GM23338 (cell line): ENCODE measurements around the gene TXNL4A. TPM values are rescaled to one million over a fixed set of nuclear protein-coding genes. Genes with fewer than 3 reads are reported as not detected.

ENCODE experiments used
- ATAC-seq: fragments of 200-7000 bp; cut with Tn5 transposase; 3 replicates; pipeline ENCODE4 v1.9.1; 2020
- DNase-seq: peaks from one replicate; pipeline ENCODE4 v3.0.0-alpha.2; 2015; ENCODE audit warnings: low spot score
- H2AFZ ChIP-seq: fragments of 200-600 bp; sonication (generic); 2 replicates; pipeline ENCODE4 v1.8.0; 2016; ENCODE audit warnings: antibody characterized with exemption, mild to moderate bottlenecking, moderate library complexity
- H3F3A ChIP-seq: fragments of 200-600 bp; sonication (generic); replicated peaks from 2 replicates; pipeline ENCODE4 v1.8.0; 2017; ENCODE audit warnings: antibody characterized with exemption, mixed run types, low read depth
- H3K27ac ChIP-seq: fragments of 200-600 bp; sonication (generic); 2 replicates; pipeline ENCODE4 v1.6.1; 2016; ENCODE audit warnings: low read depth
- H3K27me3 ChIP-seq: fragments of 200-600 bp; sonication (generic); 2 replicates; pipeline ENCODE4 v1.8.0; 2016; ENCODE audit warnings: mild to moderate bottlenecking, mixed run types, moderate library complexity; ENCODE audit not compliant: insufficient read depth
- H3K36me3 ChIP-seq: fragments of 200-600 bp; sonication (generic); 2 replicates; pipeline ENCODE4 v1.8.0; 2016; ENCODE audit warnings: mild to moderate bottlenecking; ENCODE audit not compliant: insufficient read depth
- H3K4me1 ChIP-seq: fragments of 200-600 bp; sonication (generic); 2 replicates; pipeline ENCODE4 v1.8.0; 2016; ENCODE audit warnings: mild to moderate bottlenecking, moderate library complexity; ENCODE audit not compliant: insufficient read depth
- H3K4me2 ChIP-seq: fragments of 200-600 bp; sonication (generic); 2 replicates; pipeline ENCODE4 v1.7.1; 2017; ENCODE audit warnings: mixed run types
- H3K4me3 ChIP-seq: fragments of 200-600 bp; sonication (generic); 2 replicates; pipeline ENCODE4 v1.6.1; 2016; ENCODE audit warnings: mixed run types
- H3K79me2 ChIP-seq: fragments of 200-600 bp; sonication (generic); replicated peaks from 2 replicates; pipeline ENCODE4 v1.8.0; 2017; ENCODE audit warnings: mild to moderate bottlenecking; ENCODE audit not compliant: insufficient read depth
- H3K9me2 ChIP-seq: fragments of 200-600 bp; sonication (generic); 2 replicates; pipeline ENCODE4 v1.8.0; 2017; ENCODE audit not compliant: insufficient read depth
- H4K20me1 ChIP-seq: fragments of 200-600 bp; sonication (generic); replicated peaks from 2 replicates; pipeline ENCODE4 v1.8.0; 2017; ENCODE audit warnings: mild to moderate bottlenecking; ENCODE audit not compliant: insufficient read depth
- H3K27ac Mint-ChIP-seq: 2 replicates; pipeline ENCODE4 v1.8.0; 2020; ENCODE audit warnings: inconsistent platforms, mild to moderate bottlenecking, moderate library complexity, mixed read lengths
- H3K27me3 Mint-ChIP-seq: 3 replicates; pipeline ENCODE4 v1.8.0; 2022; ENCODE audit warnings: low read depth, mild to moderate bottlenecking, moderate library complexity, mixed read lengths, inconsistent platforms; ENCODE audit not compliant: insufficient read depth, poor library complexity
- H3K36me3 Mint-ChIP-seq: 3 replicates; pipeline ENCODE4 v1.8.0; 2021; ENCODE audit warnings: low read depth, mild to moderate bottlenecking, inconsistent platforms, moderate library complexity, mixed read lengths
- H3K4me1 Mint-ChIP-seq: 3 replicates; pipeline ENCODE4 v1.8.0; 2020; ENCODE audit warnings: mild to moderate bottlenecking, inconsistent platforms, mixed read lengths
- H3K4me3 Mint-ChIP-seq: 3 replicates; pipeline ENCODE4 v1.8.0; 2021; ENCODE audit warnings: moderate library complexity, mild to moderate bottlenecking, inconsistent platforms, mixed read lengths
- H3K9me3 Mint-ChIP-seq: 3 replicates; pipeline ENCODE4 v1.8.0; 2020; ENCODE audit warnings: moderate library complexity, mild to moderate bottlenecking, inconsistent platforms, mixed read lengths
- CREB1 ChIP-seq: fragments of 250-450 bp; sonication (Bioruptor Pico); IDR thresholded peaks from 2 replicates; pipeline ENCODE4 v1.5.0; 2020; ENCODE audit warnings: low read depth, mild to moderate bottlenecking, moderate library complexity
- ETS1 ChIP-seq: IDR thresholded peaks from 2 replicates; pipeline ENCODE4 v1.6.1; 2016; ENCODE audit warnings: antibody characterized with exemption
- EZH2 ChIP-seq: fragments of 200-600 bp; sonication (generic); IDR thresholded peaks from one replicate; pipeline ENCODE4 v1.8.0; 2017; ENCODE audit warnings: antibody characterized with exemption, mild to moderate bottlenecking, low read depth; ENCODE audit not compliant: unreplicated experiment
- EZH2phosphoT487 ChIP-seq: fragments of 200-600 bp; sonication (generic); IDR thresholded peaks from one replicate; pipeline ENCODE4 v1.8.1; 2018; ENCODE audit warnings: antibody characterized with exemption; ENCODE audit not compliant: unreplicated experiment
- JUNB ChIP-seq: IDR thresholded peaks from one replicate; pipeline ENCODE4 v1.6.1; 2016; ENCODE audit warnings: antibody characterized with exemption; ENCODE audit not compliant: unreplicated experiment
- NANOG ChIP-seq: IDR thresholded peaks from 2 replicates; pipeline ENCODE4 v1.6.1; 2016; ENCODE audit warnings: antibody characterized with exemption, borderline replicate concordance
- POLR2AphosphoS5 ChIP-seq: IDR thresholded peaks from 2 replicates; pipeline ENCODE4 v1.6.1; 2016; ENCODE audit warnings: antibody characterized with exemption, low read depth
- REST ChIP-seq: IDR thresholded peaks from one replicate; pipeline ENCODE4 v1.6.1; 2018; ENCODE audit warnings: antibody characterized with exemption; ENCODE audit not compliant: unreplicated experiment
- STAT1 ChIP-seq: IDR thresholded peaks from one replicate; pipeline ENCODE4 v1.6.1; 2016; ENCODE audit warnings: antibody characterized with exemption; ENCODE audit not compliant: unreplicated experiment
- ZNF114 ChIP-seq: fragments of 250-450 bp; sonication (Bioruptor Pico); IDR thresholded peaks from 2 replicates; pipeline ENCODE4 v1.5.0; 2020; ENCODE audit warnings: mild to moderate bottlenecking, moderate library complexity
- ZNF331 ChIP-seq: fragments of 250-450 bp; sonication (Bioruptor Pico); IDR thresholded peaks from 2 replicates; pipeline ENCODE4 v1.5.0; 2020; ENCODE audit warnings: low read depth, mild to moderate bottlenecking, moderate library complexity
- polyA plus RNA-seq: library from polyadenylated mRNA; unstranded; fragments of >200 nt; fragmentation: Nextera tagmentation; extraction: Ambion mirVana; gene quantifications from 2 replicates; pipeline ENCODE4 v1.2.1, GENCODE V29; 2016
- total RNA-seq: library from RNA; depleted of rRNA; stranded (reverse); fragments of >200 nt; shearing (Covaris generic); gene quantifications from 2 replicates; pipeline ENCODE4 v1.2.3, GENCODE V29; 2014
- TF ChIP-seq, protein P1 (sequence below), 2 experiments: fragments of 200-600 bp in 1 of 2; sonication (generic) in 1 of 2; conservative IDR thresholded peaks; 2 replicates each; pipeline versions ENCODE4 v1.5.1 to v1.6.1; 2016 to 2017; ENCODE audit warnings: antibody characterized with exemption in 2 of 2, low read depth in 2 of 2, mild to moderate bottlenecking in 2 of 2, moderate library complexity in 1 of 2
- TF ChIP-seq, protein P2 (sequence below): fragments of 250-450 bp; sonication (Bioruptor Pico); IDR thresholded peaks from 2 replicates; pipeline ENCODE4 v1.5.0; 2020; ENCODE audit warnings: mild to moderate bottlenecking, moderate library complexity

Gene TXNL4A
- total and polyA plus RNA-seq, 2 experiments from 2014 or later: 51.0 to 271 TPM

DNA sequence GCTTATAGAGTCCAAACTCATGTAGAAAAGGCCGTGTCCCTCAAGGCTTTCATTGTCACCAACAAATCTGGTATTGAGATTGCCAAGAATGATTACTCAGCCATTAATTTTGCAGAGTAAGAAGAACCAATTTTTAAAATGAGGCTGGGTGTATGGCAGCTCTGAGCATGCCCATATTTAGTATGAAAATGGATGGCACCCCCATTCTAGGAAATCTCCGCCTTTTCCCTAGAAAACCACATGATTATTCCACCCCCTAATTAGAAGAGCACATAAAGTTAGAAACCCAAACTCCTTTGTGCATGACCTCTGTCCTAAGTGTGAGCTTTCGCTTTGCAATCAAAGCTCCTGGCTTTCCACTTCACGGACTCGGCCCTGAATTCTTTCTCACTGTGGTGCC is 14.1 kb upstream of the TXNL4A start:
- H3K27me3 Mint-ChIP-seq: no peaks in the 10 kb centered on the region
- peaks cover 5% of the 10 kb centered on the region; the same call in 1 of the 2 replicates for H3K4me1 ChIP-seq
- peaks cover 8% of the 10 kb centered on the region for H3K4me1 Mint-ChIP-seq

More for the DNA sequence above, 14.1 kb upstream of the TXNL4A start:
- no peaks in the 10 kb centered on the region for H3K9me2 ChIP-seq
- H4K20me1 ChIP-seq: no peaks in the 10 kb centered on the region
- Mint-ChIP-seq H3K36me3 (peaks cover 24% of the 10 kb centered on the region), H3K27ac (no peak overlapping the region), H3K9me3 (peaks cover 53% of the 10 kb centered on the region), H3K4me3 (no peak overlapping the region)
- no peak overlapping the region for H3K27ac ChIP-seq
- no peak for TF ChIP-seq ETS1
- TF ChIP-seq REST: no peak
- no peak for TF ChIP-seq CREB1 (CRISPR knock-in tag)
- TF ChIP-seq, protein P1, sequence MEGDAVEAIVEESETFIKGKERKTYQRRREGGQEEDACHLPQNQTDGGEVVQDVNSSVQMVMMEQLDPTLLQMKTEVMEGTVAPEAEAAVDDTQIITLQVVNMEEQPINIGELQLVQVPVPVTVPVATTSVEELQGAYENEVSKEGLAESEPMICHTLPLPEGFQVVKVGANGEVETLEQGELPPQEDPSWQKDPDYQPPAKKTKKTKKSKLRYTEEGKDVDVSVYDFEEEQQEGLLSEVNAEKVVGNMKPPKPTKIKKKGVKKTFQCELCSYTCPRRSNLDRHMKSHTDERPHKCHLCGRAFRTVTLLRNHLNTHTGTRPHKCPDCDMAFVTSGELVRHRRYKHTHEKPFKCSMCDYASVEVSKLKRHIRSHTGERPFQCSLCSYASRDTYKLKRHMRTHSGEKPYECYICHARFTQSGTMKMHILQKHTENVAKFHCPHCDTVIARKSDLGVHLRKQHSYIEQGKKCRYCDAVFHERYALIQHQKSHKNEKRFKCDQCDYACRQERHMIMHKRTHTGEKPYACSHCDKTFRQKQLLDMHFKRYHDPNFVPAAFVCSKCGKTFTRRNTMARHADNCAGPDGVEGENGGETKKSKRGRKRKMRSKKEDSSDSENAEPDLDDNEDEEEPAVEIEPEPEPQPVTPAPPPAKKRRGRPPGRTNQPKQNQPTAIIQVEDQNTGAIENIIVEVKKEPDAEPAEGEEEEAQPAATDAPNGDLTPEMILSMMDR (conservative IDR thresholded peaks at IDR 0.05; ENCODE audit: low read depth in 2 of 2): no peak
- no peak for TF ChIP-seq POLR2AphosphoS5
- no peak for TF ChIP-seq STAT1
- TF ChIP-seq, protein P2, sequence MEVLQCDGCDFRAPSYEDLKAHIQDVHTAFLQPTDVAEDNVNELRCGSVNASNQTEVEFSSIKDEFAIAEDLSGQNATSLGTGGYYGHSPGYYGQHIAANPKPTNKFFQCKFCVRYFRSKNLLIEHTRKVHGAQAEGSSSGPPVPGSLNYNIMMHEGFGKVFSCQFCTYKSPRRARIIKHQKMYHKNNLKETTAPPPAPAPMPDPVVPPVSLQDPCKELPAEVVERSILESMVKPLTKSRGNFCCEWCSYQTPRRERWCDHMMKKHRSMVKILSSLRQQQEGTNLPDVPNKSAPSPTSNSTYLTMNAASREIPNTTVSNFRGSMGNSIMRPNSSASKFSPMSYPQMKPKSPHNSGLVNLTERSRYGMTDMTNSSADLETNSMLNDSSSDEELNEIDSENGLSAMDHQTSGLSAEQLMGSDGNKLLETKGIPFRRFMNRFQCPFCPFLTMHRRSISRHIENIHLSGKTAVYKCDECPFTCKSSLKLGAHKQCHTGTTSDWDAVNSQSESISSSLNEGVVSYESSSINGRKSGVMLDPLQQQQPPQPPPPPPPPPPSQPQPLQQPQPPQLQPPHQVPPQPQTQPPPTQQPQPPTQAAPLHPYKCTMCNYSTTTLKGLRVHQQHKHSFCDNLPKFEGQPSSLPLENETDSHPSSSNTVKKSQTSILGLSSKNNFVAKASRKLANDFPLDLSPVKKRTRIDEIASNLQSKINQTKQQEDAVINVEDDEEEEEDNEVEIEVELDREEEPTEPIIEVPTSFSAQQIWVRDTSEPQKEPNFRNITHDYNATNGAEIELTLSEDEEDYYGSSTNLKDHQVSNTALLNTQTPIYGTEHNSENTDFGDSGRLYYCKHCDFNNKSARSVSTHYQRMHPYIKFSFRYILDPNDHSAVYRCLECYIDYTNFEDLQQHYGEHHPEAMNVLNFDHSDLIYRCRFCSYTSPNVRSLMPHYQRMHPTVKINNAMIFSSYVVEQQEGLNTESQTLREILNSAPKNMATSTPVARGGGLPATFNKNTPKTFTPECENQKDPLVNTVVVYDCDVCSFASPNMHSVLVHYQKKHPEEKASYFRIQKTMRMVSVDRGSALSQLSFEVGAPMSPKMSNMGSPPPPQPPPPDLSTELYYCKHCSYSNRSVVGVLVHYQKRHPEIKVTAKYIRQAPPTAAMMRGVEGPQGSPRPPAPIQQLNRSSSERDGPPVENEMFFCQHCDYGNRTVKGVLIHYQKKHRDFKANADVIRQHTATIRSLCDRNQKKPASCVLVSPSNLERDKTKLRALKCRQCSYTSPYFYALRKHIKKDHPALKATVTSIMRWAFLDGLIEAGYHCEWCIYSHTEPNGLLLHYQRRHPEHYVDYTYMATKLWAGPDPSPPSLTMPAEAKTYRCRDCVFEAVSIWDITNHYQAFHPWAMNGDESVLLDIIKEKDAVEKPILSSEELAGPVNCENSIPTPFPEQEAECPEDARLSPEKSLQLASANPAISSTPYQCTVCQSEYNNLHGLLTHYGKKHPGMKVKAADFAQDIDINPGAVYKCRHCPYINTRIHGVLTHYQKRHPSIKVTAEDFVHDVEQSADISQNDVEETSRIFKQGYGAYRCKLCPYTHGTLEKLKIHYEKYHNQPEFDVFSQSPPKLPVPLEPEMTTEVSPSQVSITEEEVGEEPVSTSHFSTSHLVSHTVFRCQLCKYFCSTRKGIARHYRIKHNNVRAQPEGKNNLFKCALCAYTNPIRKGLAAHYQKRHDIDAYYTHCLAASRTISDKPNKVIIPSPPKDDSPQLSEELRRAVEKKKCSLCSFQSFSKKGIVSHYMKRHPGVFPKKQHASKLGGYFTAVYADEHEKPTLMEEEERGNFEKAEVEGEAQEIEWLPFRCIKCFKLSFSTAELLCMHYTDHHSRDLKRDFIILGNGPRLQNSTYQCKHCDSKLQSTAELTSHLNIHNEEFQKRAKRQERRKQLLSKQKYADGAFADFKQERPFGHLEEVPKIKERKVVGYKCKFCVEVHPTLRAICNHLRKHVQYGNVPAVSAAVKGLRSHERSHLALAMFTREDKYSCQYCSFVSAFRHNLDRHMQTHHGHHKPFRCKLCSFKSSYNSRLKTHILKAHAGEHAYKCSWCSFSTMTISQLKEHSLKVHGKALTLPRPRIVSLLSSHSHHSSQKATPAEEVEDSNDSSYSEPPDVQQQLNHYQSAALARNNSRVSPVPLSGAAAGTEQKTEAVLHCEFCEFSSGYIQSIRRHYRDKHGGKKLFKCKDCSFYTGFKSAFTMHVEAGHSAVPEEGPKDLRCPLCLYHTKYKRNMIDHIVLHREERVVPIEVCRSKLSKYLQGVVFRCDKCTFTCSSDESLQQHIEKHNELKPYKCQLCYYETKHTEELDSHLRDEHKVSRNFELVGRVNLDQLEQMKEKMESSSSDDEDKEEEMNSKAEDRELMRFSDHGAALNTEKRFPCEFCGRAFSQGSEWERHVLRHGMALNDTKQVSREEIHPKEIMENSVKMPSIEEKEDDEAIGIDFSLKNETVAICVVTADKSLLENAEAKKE: no peak
- no peak for TF ChIP-seq JUNB
- no peak for TF ChIP-seq ZNF114 (CRISPR knock-in tag)
- no peak for TF ChIP-seq NANOG
- TF ChIP-seq EZH2: no peak
- TF ChIP-seq ZNF331 (CRISPR knock-in tag): no peak
- no peak for TF ChIP-seq EZH2phosphoT487
- no peaks in the 10 kb centered on the region for H3K27me3 ChIP-seq
- no peaks in the 10 kb centered on the region for H3K36me3 ChIP-seq
- H3K4me2 ChIP-seq: no peak overlapping the region
- no peak overlapping the region for H3K4me3 ChIP-seq
- H3F3A ChIP-seq: no peaks in the 10 kb centered on the region
- DNase-seq (no peak), ATAC-seq (no peak)
- no peaks in the 10 kb centered on the region for H3K79me2 ChIP-seq
- H2AFZ ChIP-seq: no peak overlapping the region
